Endothelial cell of umbilical vein (primary cell): ENCODE measurements around the gene NR5A2. TPM values are rescaled to one million over a fixed set of nuclear protein-coding genes. Genes with fewer than 3 reads are reported as not detected.

ENCODE experiments used
- BruUV-seq: library from RNA; stranded (reverse); fragments of 400-500 nt; replicated peaks from 2 replicates; lab custom pipeline; 2021; lab: Mats Ljungman, UMichigan
- CTCF ChIA-PET: fragments of 300-600, 350-600 bp; sonication (Branson Sonifier 250); formaldehyde crosslinking; loops from one replicate; lab custom pipeline; 2021; ENCODE audit warnings: antibody characterized with exemption, inconsistent platforms; lab: Charles Lee
- POLR2A ChIA-PET: fragments of 300-600, 350-600 bp; sonication (Branson Sonifier 250); formaldehyde crosslinking; loops from one replicate; lab custom pipeline; 2021; ENCODE audit warnings: antibody characterized with exemption, inconsistent platforms; lab: Charles Lee
- DNase-seq: peaks from one replicate; pipeline ENCODE4 v3.0.0-alpha.2; 2011; ENCODE audit warnings: low read depth, low spot score
- FAIRE-seq: peaks from 2 replicates; lab custom pipeline; 2011; peaks lifted over from hg19 to GRCh38; lab: Jason Lieb, UNC
- H2AFZ ChIP-seq: 2 replicates; pipeline ENCODE4 v1.6.0; 2012; ENCODE audit warnings: low read depth, low read length, control low read depth, inconsistent platforms
- H3K27ac ChIP-seq: 2 replicates; pipeline ENCODE4 v1.5.1; 2011; ENCODE audit warnings: low read depth, mild to moderate bottlenecking, control low read depth, low read length, moderate library complexity; ENCODE audit not compliant: insufficient read depth
- H3K27me3 ChIP-seq, 2 experiments: 2 replicates each; pipeline versions ENCODE4 v1.6.0 to v1.6.1; 2011; ENCODE audit warnings: low read length in 2 of 2, mixed read lengths in 1 of 2; ENCODE audit not compliant: control insufficient read depth in 2 of 2, insufficient read depth in 2 of 2
- H3K36me3 ChIP-seq, 2 experiments: 2 replicates in 1 of 2; 3 replicates in 1 of 2; pipeline ENCODE4 v1.5.1; 2011; ENCODE audit warnings: low read length in 2 of 2, mild to moderate bottlenecking in 1 of 2, moderate library complexity in 1 of 2; ENCODE audit not compliant: control insufficient read depth in 2 of 2, insufficient read depth in 2 of 2; ENCODE audit errors: extremely low read depth in 1 of 2
- H3K4me1 ChIP-seq: 3 replicates; pipeline ENCODE4 v1.5.1; 2011; ENCODE audit warnings: mild to moderate bottlenecking, low read length; ENCODE audit not compliant: control insufficient read depth, insufficient read depth; ENCODE audit errors: extremely low read depth
- H3K4me2 ChIP-seq: 2 replicates; pipeline ENCODE4 v1.6.1; 2011; ENCODE audit warnings: low read length, control low read depth, mixed read lengths; ENCODE audit not compliant: insufficient read depth
- H3K4me3 ChIP-seq, 3 experiments: fragments of 200-600 bp in 1 of 3; sonication (generic), shearing (Covaris generic) in 1 of 3; replicated peaks in 1 of 3; 2 replicates each; pipeline ENCODE4 v1.5.1; 2011 to 2016; ENCODE audit warnings: control low read depth in 3 of 3, low read length in 3 of 3, mild to moderate bottlenecking in 2 of 3, inconsistent platforms in 1 of 3, low read depth in 1 of 3, moderate library complexity in 1 of 3; ENCODE audit not compliant: insufficient read depth in 1 of 3
- H3K79me2 ChIP-seq: 2 replicates; pipeline ENCODE4 v1.6.0; 2012; ENCODE audit warnings: low read length, inconsistent platforms; ENCODE audit not compliant: control insufficient read depth, insufficient read depth
- H3K9ac ChIP-seq: replicated peaks from 2 replicates; pipeline ENCODE3; 2011; ENCODE audit warnings: low read length, control low read depth; ENCODE audit not compliant: insufficient read depth; ENCODE audit errors: extremely low read depth
- H3K9me1 ChIP-seq: replicated peaks from 3 replicates; pipeline ENCODE4 v1.6.0; 2011; ENCODE audit warnings: mild to moderate bottlenecking, low read length; ENCODE audit not compliant: control insufficient read depth, insufficient read depth; ENCODE audit errors: extremely low read depth
- H3K9me3 ChIP-seq: replicated peaks from 2 replicates; pipeline ENCODE4 v1.5.1; 2012; ENCODE audit warnings: low read length, inconsistent platforms; ENCODE audit not compliant: control insufficient read depth, insufficient read depth
- H4K20me1 ChIP-seq: replicated peaks from 2 replicates; pipeline ENCODE3; 2011; ENCODE audit warnings: mild to moderate bottlenecking, low read length; ENCODE audit not compliant: control insufficient read depth, insufficient read depth; ENCODE audit errors: extremely low read depth
- EZH2 ChIP-seq: IDR thresholded peaks from 2 replicates; pipeline ENCODE4 v1.6.1; 2012; ENCODE audit warnings: borderline replicate concordance, low read depth, mild to moderate bottlenecking, moderate library complexity, low read length, inconsistent platforms; ENCODE audit not compliant: severe bottlenecking
- FOS ChIP-seq: IDR thresholded peaks from 2 replicates; pipeline ENCODE4 v1.6.1; 2011; ENCODE audit warnings: mild to moderate bottlenecking, low read length, moderate library complexity, borderline replicate concordance; ENCODE audit not compliant: insufficient read depth
- GATA2 ChIP-seq: IDR thresholded peaks from 2 replicates; pipeline ENCODE4 v1.7.0; 2011; ENCODE audit warnings: low read depth, mild to moderate bottlenecking, moderate library complexity, mixed read lengths, low read length; ENCODE audit not compliant: insufficient read length, insufficient read depth
- JUN ChIP-seq: IDR thresholded peaks from 2 replicates; pipeline ENCODE4 v1.6.1; 2011; ENCODE audit warnings: borderline replicate concordance, low read depth; ENCODE audit not compliant: insufficient read length, insufficient read depth
- MYC ChIP-seq: IDR thresholded peaks from one replicate; pipeline ENCODE4 v1.6.1; 2011; ENCODE audit warnings: mild to moderate bottlenecking, low read depth, low read length
- POLR2A ChIP-seq: IDR thresholded peaks from 2 replicates; pipeline ENCODE4 v1.6.1; 2012; ENCODE audit warnings: low read depth, mild to moderate bottlenecking, control low read depth, low read length
- POLR2AphosphoS5 ChIP-seq: IDR thresholded peaks from 2 replicates; pipeline ENCODE4 v1.6.1; 2012; ENCODE audit warnings: low read depth, mild to moderate bottlenecking, control low read depth, low read length, moderate library complexity; ENCODE audit not compliant: insufficient read depth
- dilution Hi-C: fragments of 300-500 bp; cut with MboI; formaldehyde crosslinking; loops from one replicate; pipeline ENCODE4 v1.15.0; 2019; ENCODE audit warnings: low sequenced_read_pairs; ENCODE audit not compliant: extremely low pct_ligation_motif_present
- intact Hi-C: fragments of 100-400 bp; cut with micrococcal nuclease; formaldehyde crosslinking; loops from one replicate; pipeline ENCODE4 v1.10.0; 2022
- polyA plus RNA-seq, 4 experiments: library from polyadenylated mRNA; depleted of rRNA in 3 of 4; stranded (reverse) in 3 of 4; unstranded in 1 of 4; fragments of >200 nt; gene quantifications; 2 replicates each; pipeline versions ENCODE4 v1.2.1 to v1.2.3, GENCODE V29; 2011 to 2012; ENCODE audit warnings: missing spikeins in 1 of 4
- total RNA-seq: library from RNA; stranded (reverse); gene quantifications from 2 replicates; pipeline ENCODE4 v1.2.3, GENCODE V29; 2021
- TF ChIP-seq, protein P1 (sequence below): IDR thresholded peaks from 2 replicates; pipeline ENCODE4 v1.6.1; 2011; ENCODE audit not compliant: insufficient read depth, insufficient read length
- TF ChIP-seq, protein P2 (sequence below), 2 donors: IDR thresholded peaks; 1 replicate in 1 of 2; 2 replicates in 1 of 2; pipeline ENCODE4 v1.5.1; 2011; ENCODE audit warnings: low read length in 2 of 2, mild to moderate bottlenecking in 2 of 2, moderate library complexity in 2 of 2, control low read depth in 1 of 2, inconsistent platforms in 1 of 2, low read depth in 1 of 2; ENCODE audit not compliant: insufficient read depth in 1 of 2; ENCODE audit errors: extremely low read depth in 1 of 2

NR5A2 gene
- total and polyA plus RNA-seq, 2 donors (not counting 3 experiments of a cell fraction or from before 2014, with no cell fraction given): 3.4 to 12.1 TPM

DNA sequence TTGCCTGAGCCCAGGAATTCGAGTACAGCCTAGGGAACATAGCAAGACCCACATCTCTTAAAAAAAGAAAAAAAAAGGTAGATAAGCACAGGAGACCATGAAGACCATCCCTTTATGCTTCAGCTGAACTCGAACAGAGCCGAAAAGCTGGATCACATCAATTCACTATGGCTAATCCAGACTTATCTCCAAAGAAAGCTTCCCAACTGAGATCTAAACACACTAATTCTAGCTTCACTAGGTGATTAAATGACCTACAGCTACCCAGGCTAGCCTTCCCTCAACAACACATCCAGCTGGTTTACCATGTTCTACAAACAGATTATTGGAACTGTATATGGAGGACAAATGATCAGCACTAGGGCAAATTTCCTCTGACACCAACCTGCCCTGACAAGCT, 44.0 kb upstream of the NR5A2 start:
- no peak for TF ChIP-seq GATA2
- TF ChIP-seq MYC: no peak
- TF ChIP-seq, protein P1, sequence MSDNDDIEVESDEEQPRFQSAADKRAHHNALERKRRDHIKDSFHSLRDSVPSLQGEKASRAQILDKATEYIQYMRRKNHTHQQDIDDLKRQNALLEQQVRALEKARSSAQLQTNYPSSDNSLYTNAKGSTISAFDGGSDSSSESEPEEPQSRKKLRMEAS: no peak
- no peak for TF ChIP-seq FOS
- no peak for TF ChIP-seq POLR2A
- TF ChIP-seq JUN: no peak
- no peak for TF ChIP-seq EZH2
- no peak for TF ChIP-seq POLR2AphosphoS5
- TF ChIP-seq, protein P2, sequence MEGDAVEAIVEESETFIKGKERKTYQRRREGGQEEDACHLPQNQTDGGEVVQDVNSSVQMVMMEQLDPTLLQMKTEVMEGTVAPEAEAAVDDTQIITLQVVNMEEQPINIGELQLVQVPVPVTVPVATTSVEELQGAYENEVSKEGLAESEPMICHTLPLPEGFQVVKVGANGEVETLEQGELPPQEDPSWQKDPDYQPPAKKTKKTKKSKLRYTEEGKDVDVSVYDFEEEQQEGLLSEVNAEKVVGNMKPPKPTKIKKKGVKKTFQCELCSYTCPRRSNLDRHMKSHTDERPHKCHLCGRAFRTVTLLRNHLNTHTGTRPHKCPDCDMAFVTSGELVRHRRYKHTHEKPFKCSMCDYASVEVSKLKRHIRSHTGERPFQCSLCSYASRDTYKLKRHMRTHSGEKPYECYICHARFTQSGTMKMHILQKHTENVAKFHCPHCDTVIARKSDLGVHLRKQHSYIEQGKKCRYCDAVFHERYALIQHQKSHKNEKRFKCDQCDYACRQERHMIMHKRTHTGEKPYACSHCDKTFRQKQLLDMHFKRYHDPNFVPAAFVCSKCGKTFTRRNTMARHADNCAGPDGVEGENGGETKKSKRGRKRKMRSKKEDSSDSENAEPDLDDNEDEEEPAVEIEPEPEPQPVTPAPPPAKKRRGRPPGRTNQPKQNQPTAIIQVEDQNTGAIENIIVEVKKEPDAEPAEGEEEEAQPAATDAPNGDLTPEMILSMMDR (IDR thresholded peaks at IDR 0.05; ENCODE audit: extremely low read depth in 1 of 2, insufficient read depth in 1 of 2, low read depth in 1 of 2, low read length in 2 of 2): no peak
- H3K4me3 ChIP-seq: no peak overlapping the region
- H3K27ac ChIP-seq: no peak overlapping the region
- H3K9me3 ChIP-seq: no peaks in the 10 kb centered on the region
- FAIRE-seq (no peak), DNase-seq (no peak)
- dilution Hi-C loops: no loop called here
- no peaks in the 10 kb centered on the region for H3K9me1 ChIP-seq
- no peaks in the 10 kb centered on the region for H3K79me2 ChIP-seq
- H4K20me1 ChIP-seq: no peaks in the 10 kb centered on the region
- H3K9ac ChIP-seq: no peak overlapping the region
- H3K4me2 ChIP-seq: no peak overlapping the region
- no peaks in the 10 kb centered on the region for H3K36me3 ChIP-seq
- intact Hi-C loops: no loop called here
- no TSS peak for BruUV-seq
- ChIA-PET CTCF (interaction anchor here (1.0 to 1.6 kb wide), 3 partner anchors 19 to 293 kb away, joined by 3 to 4 read pairs (median 3); no protein-coding TSS in a partner anchor), POLR2A (no interaction called here)
- H3K27me3 ChIP-seq: no peaks in the 10 kb centered on the region
- H2AFZ ChIP-seq: no peak overlapping the region
- H3K4me1 ChIP-seq: no peaks in the 10 kb centered on the region
